UCSD-AML1 (cell line): Measurements from ENCODE around the gene ADAMTS13.

Source experiments
- DNase-seq: peaks from one replicate; lab custom pipeline; 2025; ENCODE audit not compliant: unreplicated experiment; lab: John Stamatoyannopoulos, UW

The ADAMTS13 gene

GRCh38 chr9:133470427-133470924 is 48.3 kb downstream of the ADAMTS13 start:
- no peak for DNase-seq

GRCh38 chr9:133470988-133471387 is 48.8 kb downstream of the ADAMTS13 start:
- DNase-seq, result no peak

GRCh38 chr9:133471551-133472276 is 49.5 kb downstream of the ADAMTS13 start:
- DNase-seq, result no peak

GRCh38 chr9:133472277-133472645 is 50.1 kb downstream of the ADAMTS13 start:
- no peak for DNase-seq

- no peak for DNase-seq
Measured at GRCh38 chr9:133472753-133473378, 50.7 kb downstream of the ADAMTS13 start.

GRCh38 chr9:133473743-133474142 is 51.6 kb downstream of the ADAMTS13 start:
- DNase-seq, result no peak

GRCh38 chr9:133474215-133474614 is 52.0 kb downstream of the ADAMTS13 start:
- DNase-seq, result peak; percentile 29

- no peak for DNase-seq
Measured at GRCh38 chr9:133474853-133475252, 52.7 kb downstream of the ADAMTS13 start.

GRCh38 chr9:133475292-133476012 is 53.3 kb downstream of the ADAMTS13 start:
- no peak for DNase-seq

GRCh38 chr9:133476036-133476931 is 54.1 kb downstream of the ADAMTS13 start:
- DNase-seq, result no peak

GRCh38 chr9:133476941-133477340 is 54.8 kb downstream of the ADAMTS13 start:
- no peak for DNase-seq

GRCh38 chr9:133477461-133477860 is 55.3 kb downstream of the ADAMTS13 start:
- DNase-seq, result no peak

GRCh38 chr9:133477992-133478850 is 56.1 kb downstream of the ADAMTS13 start:
- no peak for DNase-seq

GRCh38 chr9:133478851-133479711 is 56.9 kb downstream of the ADAMTS13 start, which contains the start of gene SLC2A6:
Gene SLC2A6 (minus strand): TSS chr9:133479099. CDS start chr9:133479059, 40 bp downstream.
- peak; percentile 84 for DNase-seq

GRCh38 chr9:133483611-133484010 is 61.4 kb downstream of the ADAMTS13 start:
- DNase-seq, result no peak

- no peak for DNase-seq
Measured at GRCh38 chr9:133484671-133485437, 62.7 kb downstream of the ADAMTS13 start.

GRCh38 chr9:133485531-133486260 is 63.5 kb downstream of the ADAMTS13 start:
- peak; percentile 75 for DNase-seq
